HepG2 (cell line): ENCODE data around the gene CCL23. TPM values are rescaled to one million over a fixed set of nuclear protein-coding genes. Genes with fewer than 3 reads are reported as not detected.

Source experiments
- ELF4 ChIP-seq: sonication (generic); formaldehyde crosslinking; IDR thresholded peaks from 2 replicates; pipeline ENCODE4 v1.5.0; 2020; ENCODE audit warnings: missing genetic modification reagents, mild to moderate bottlenecking, moderate library complexity, borderline replicate concordance
- FLYWCH1 ChIP-seq: sonication (generic); formaldehyde crosslinking; IDR thresholded peaks from 2 replicates; pipeline ENCODE4 v1.8.1; 2023; ENCODE audit warnings: mild to moderate bottlenecking, missing genetic modification reagents
- GABPB1 ChIP-seq: IDR thresholded peaks from 2 replicates; pipeline ENCODE4 v1.6.1; 2016; ENCODE audit warnings: mild to moderate bottlenecking, missing genetic modification reagents, moderate library complexity, missing compliant biosample characterization
- GATA4 ChIP-seq: sonication (generic); IDR thresholded peaks from 2 replicates; pipeline ENCODE4 v1.6.1; 2016; ENCODE audit warnings: antibody characterized with exemption, low read depth, borderline replicate concordance
- MBNL3 ChIP-seq: fragments of 250-450 bp; sonication (Bioruptor Pico); conservative IDR thresholded peaks from 2 replicates; pipeline ENCODE4 v1.8.0; 2022; ENCODE audit warnings: mild to moderate bottlenecking, inconsistent platforms
- ZFP37 ChIP-seq: sonication (generic); formaldehyde crosslinking; IDR thresholded peaks from 2 replicates; pipeline ENCODE4 v1.4.0; 2020; ENCODE audit warnings: missing genetic modification reagents, borderline replicate concordance
- ZNF264 ChIP-seq: sonication (generic); formaldehyde crosslinking; IDR thresholded peaks from 2 replicates; pipeline ENCODE4 v1.4.0; 2020; ENCODE audit warnings: missing genetic modification reagents
- ZNF3 ChIP-seq: IDR thresholded peaks from 2 replicates; pipeline ENCODE4 v1.7.0; 2017; ENCODE audit warnings: inconsistent platforms
- ZNF629 ChIP-seq: sonication (generic); formaldehyde crosslinking; conservative IDR thresholded peaks from 2 replicates; pipeline ENCODE4 v1.5.0; 2020; ENCODE audit warnings: missing genetic modification reagents
- ZNF773 ChIP-seq: sonication (generic); formaldehyde crosslinking; IDR thresholded peaks from 2 replicates; pipeline ENCODE4 v1.4.0; 2020; ENCODE audit warnings: missing genetic modification reagents, borderline replicate concordance
- polyA plus RNA-seq, 8 experiments: library from polyadenylated mRNA; depleted of rRNA in 3 of 8; stranded (reverse) in 7 of 8; unstranded in 1 of 8; fragments of >200 nt; fragmentation: Illumina TruSeq in 4 of 8; extraction: Trizol in 4 of 8; gene quantifications; 2 replicates each; pipeline versions ENCODE4 v1.2.1 to v1.2.3, GENCODE V29; 2011 to 2016; ENCODE audit warnings: low read depth in 4 of 8, missing spikeins in 1 of 8, mixed read lengths in 1 of 8; ENCODE audit not compliant: insufficient read depth in 1 of 8
- total RNA-seq, 5 experiments: library from RNA; depleted of rRNA; stranded (reverse); fragments of >200 nt; fragmentation: Illumina TruSeq; extraction: Trizol; gene quantifications; 2 replicates each; pipeline ENCODE4 v1.2.3, GENCODE V29; 2016; ENCODE audit warnings: low read depth in 1 of 5
- TF ChIP-seq, protein P1 (sequence below): sonication (generic); formaldehyde crosslinking; IDR thresholded peaks from 2 replicates; pipeline ENCODE4 v1.5.0; 2020; ENCODE audit warnings: mild to moderate bottlenecking, missing genetic modification reagents, borderline replicate concordance
- TF ChIP-seq, protein P2 (sequence below): sonication (generic); formaldehyde crosslinking; IDR thresholded peaks from 2 replicates; pipeline ENCODE4 v1.5.0; 2020; ENCODE audit warnings: missing genetic modification reagents
- TF ChIP-seq, protein P3 (sequence below): IDR thresholded peaks from 2 replicates; pipeline ENCODE4 v1.6.1; 2018; ENCODE audit warnings: missing genetic modification reagents, mild to moderate bottlenecking, missing compliant biosample characterization
- TF ChIP-seq, protein P4 (sequence below): sonication (generic); formaldehyde crosslinking; IDR thresholded peaks from 2 replicates; pipeline ENCODE4 v1.4.0; 2020; ENCODE audit warnings: missing genetic modification reagents, borderline replicate concordance
- TF ChIP-seq, protein P5 (sequence below): IDR thresholded peaks from 2 replicates; pipeline ENCODE4 v1.6.1; 2016; ENCODE audit warnings: mild to moderate bottlenecking
- TF ChIP-seq, protein P6 (sequence below): IDR thresholded peaks from 2 replicates; pipeline ENCODE4 v1.6.1; 2012; ENCODE audit warnings: low read length, improper control_type of control experiment

CCL23 gene
- total and polyA plus RNA-seq, 2 of the 13 experiments (the other 11 are each of a cell fraction or from before 2014, with no cell fraction given) = not detected

DNA sequence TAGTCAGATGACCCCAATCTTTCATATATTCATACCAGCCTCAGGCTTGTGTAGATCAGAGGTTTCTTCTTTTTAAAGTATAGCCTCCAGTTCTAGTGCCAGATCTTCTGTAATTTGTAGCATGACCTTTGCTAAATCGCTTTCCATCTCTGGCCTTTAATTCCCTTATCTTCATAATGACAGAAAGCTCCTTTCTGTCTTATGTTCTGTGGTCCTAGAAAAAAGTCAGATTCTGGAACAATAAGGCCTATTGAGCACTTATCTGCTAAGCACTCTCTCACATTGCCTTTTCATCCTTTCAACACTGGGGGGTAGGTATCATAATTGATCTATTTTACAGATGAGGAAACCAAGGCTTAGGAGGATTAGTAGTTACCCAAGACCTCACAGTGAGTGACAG is 45.7 kb downstream of the CCL23 start (continued):
- TF ChIP-seq, protein P1, sequence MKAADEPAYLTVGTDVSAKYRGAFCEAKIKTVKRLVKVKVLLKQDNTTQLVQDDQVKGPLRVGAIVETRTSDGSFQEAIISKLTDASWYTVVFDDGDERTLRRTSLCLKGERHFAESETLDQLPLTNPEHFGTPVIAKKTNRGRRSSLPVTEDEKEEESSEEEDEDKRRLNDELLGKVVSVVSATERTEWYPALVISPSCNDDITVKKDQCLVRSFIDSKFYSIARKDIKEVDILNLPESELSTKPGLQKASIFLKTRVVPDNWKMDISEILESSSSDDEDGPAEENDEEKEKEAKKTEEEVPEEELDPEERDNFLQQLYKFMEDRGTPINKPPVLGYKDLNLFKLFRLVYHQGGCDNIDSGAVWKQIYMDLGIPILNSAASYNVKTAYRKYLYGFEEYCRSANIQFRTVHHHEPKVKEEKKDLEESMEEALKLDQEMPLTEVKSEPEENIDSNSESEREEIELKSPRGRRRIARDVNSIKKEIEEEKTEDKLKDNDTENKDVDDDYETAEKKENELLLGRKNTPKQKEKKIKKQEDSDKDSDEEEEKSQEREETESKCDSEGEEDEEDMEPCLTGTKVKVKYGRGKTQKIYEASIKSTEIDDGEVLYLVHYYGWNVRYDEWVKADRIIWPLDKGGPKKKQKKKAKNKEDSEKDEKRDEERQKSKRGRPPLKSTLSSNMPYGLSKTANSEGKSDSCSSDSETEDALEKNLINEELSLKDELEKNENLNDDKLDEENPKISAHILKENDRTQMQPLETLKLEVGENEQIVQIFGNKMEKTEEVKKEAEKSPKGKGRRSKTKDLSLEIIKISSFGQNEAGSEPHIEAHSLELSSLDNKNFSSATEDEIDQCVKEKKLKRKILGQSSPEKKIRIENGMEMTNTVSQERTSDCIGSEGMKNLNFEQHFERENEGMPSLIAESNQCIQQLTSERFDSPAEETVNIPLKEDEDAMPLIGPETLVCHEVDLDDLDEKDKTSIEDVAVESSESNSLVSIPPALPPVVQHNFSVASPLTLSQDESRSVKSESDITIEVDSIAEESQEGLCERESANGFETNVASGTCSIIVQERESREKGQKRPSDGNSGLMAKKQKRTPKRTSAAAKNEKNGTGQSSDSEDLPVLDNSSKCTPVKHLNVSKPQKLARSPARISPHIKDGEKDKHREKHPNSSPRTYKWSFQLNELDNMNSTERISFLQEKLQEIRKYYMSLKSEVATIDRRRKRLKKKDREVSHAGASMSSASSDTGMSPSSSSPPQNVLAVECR = no peak
- TF ChIP-seq GABPB1 (CRISPR knock-in tag) (no peak), FLYWCH1 (CRISPR knock-in tag) (no peak), ZFP37 (CRISPR knock-in tag) (no peak), ELF4 (CRISPR knock-in tag) (no peak), ZNF773 (CRISPR knock-in tag) (no peak), GATA4 (no peak), ZNF3 (CRISPR knock-in tag) (no peak), ZNF629 (CRISPR knock-in tag) (peak; percentile 65), MBNL3 (no peak), ZNF264 (CRISPR knock-in tag) (no peak)
- TF ChIP-seq, protein P2, sequence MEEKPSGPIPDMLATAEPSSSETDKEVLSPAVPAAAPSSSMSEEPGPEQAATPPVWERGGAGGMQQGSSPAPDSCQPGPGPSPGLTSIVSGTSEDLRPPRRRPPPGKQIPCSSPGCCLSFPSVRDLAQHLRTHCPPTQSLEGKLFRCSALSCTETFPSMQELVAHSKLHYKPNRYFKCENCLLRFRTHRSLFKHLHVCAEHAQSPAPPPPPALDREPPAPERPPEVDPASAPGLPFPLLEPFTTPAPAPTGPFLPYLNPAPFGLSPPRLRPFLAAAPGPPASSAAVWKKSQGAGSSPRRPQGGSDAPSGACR (CRISPR knock-in tag) = no peak
- TF ChIP-seq, protein P3, sequence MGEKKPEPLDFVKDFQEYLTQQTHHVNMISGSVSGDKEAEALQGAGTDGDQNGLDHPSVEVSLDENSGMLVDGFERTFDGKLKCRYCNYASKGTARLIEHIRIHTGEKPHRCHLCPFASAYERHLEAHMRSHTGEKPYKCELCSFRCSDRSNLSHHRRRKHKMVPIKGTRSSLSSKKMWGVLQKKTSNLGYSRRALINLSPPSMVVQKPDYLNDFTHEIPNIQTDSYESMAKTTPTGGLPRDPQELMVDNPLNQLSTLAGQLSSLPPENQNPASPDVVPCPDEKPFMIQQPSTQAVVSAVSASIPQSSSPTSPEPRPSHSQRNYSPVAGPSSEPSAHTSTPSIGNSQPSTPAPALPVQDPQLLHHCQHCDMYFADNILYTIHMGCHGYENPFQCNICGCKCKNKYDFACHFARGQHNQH (CRISPR knock-in tag) = no peak
- TF ChIP-seq, protein P4, sequence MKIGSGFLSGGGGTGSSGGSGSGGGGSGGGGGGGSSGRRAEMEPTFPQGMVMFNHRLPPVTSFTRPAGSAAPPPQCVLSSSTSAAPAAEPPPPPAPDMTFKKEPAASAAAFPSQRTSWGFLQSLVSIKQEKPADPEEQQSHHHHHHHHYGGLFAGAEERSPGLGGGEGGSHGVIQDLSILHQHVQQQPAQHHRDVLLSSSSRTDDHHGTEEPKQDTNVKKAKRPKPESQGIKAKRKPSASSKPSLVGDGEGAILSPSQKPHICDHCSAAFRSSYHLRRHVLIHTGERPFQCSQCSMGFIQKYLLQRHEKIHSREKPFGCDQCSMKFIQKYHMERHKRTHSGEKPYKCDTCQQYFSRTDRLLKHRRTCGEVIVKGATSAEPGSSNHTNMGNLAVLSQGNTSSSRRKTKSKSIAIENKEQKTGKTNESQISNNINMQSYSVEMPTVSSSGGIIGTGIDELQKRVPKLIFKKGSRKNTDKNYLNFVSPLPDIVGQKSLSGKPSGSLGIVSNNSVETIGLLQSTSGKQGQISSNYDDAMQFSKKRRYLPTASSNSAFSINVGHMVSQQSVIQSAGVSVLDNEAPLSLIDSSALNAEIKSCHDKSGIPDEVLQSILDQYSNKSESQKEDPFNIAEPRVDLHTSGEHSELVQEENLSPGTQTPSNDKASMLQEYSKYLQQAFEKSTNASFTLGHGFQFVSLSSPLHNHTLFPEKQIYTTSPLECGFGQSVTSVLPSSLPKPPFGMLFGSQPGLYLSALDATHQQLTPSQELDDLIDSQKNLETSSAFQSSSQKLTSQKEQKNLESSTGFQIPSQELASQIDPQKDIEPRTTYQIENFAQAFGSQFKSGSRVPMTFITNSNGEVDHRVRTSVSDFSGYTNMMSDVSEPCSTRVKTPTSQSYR (CRISPR knock-in tag) = 0 out of 2 replicates have a peak, but pooled peaks have one; percentile 14
- TF ChIP-seq, protein P5, sequence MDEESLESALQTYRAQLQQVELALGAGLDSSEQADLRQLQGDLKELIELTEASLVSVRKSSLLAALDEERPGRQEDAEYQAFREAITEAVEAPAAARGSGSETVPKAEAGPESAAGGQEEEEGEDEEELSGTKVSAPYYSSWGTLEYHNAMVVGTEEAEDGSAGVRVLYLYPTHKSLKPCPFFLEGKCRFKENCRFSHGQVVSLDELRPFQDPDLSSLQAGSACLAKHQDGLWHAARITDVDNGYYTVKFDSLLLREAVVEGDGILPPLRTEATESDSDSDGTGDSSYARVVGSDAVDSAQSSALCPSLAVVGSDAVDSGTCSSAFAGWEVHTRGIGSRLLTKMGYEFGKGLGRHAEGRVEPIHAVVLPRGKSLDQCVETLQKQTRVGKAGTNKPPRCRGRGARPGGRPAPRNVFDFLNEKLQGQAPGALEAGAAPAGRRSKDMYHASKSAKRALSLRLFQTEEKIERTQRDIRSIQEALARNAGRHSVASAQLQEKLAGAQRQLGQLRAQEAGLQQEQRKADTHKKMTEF (CRISPR knock-in tag) = no peak
- TF ChIP-seq, protein P6, sequence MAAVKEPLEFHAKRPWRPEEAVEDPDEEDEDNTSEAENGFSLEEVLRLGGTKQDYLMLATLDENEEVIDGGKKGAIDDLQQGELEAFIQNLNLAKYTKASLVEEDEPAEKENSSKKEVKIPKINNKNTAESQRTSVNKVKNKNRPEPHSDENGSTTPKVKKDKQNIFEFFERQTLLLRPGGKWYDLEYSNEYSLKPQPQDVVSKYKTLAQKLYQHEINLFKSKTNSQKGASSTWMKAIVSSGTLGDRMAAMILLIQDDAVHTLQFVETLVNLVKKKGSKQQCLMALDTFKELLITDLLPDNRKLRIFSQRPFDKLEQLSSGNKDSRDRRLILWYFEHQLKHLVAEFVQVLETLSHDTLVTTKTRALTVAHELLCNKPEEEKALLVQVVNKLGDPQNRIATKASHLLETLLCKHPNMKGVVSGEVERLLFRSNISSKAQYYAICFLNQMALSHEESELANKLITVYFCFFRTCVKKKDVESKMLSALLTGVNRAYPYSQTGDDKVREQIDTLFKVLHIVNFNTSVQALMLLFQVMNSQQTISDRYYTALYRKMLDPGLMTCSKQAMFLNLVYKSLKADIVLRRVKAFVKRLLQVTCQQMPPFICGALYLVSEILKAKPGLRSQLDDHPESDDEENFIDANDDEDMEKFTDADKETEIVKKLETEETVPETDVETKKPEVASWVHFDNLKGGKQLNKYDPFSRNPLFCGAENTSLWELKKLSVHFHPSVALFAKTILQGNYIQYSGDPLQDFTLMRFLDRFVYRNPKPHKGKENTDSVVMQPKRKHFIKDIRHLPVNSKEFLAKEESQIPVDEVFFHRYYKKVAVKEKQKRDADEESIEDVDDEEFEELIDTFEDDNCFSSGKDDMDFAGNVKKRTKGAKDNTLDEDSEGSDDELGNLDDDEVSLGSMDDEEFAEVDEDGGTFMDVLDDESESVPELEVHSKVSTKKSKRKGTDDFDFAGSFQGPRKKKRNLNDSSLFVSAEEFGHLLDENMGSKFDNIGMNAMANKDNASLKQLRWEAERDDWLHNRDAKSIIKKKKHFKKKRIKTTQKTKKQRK = no peak
